GM18951 (cell line): Measurements from ENCODE around the gene VKORC1.

Source experiments
- POLR2A ChIP-seq: IDR thresholded peaks from 4 replicates; pipeline ENCODE4 v1.6.1; 2011; ENCODE audit warnings: mild to moderate bottlenecking; ENCODE audit not compliant: insufficient read length, insufficient read depth; ENCODE audit errors: extremely low read depth
- in situ Hi-C: fragments of 300-500 bp; cut with MboI; formaldehyde crosslinking; loops from one replicate; pipeline ENCODE4 v1.12.0; 2022; ENCODE audit warnings: low sequenced_read_pairs, mixed read lengths, inconsistent platforms; ENCODE audit not compliant: unreplicated experiment

Gene VKORC1

DNA sequence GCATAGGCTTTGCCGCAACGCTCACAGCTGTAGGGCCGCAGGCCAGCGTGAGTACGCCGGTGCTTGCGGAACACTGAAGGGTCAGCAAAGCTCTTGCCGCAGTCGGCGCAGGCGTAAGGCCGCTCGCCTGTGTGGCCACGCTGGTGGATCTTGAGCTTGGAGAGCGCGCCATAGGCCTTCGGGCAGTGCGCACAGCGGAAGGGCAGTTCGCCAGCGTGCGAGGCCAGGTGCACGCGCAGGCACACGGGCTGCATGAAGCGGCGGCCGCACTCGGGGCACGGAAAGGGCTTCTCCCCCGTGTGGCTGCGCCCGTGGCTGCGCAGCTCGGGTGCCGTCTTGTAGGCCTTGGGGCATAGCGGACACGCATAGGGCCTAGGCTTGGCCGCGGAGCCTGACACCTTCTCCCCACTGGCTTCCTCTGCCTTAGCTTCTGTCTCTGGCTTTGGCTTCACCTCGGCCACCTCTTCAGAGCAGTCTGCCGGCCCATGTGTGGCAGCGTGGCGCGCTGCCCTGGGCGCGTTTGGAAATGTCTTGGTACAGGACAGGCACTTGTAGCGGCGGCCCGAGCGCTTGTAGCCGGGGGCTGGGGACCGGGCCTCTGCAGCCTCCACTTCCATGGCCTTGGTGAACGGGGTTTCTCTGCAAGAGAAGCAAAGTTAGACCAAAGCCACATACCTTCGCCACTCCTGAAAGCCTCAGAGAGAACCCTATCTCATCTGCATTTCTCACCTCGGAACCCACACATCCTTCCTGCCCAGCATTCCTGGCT, 30.6 kb downstream of the VKORC1 start:
- in situ Hi-C loops, result no loop called here

GRCh38 chr16:31063495-31063842, 31.1 kb downstream of the VKORC1 start:
- TF ChIP-seq POLR2A, result no peak
- in situ Hi-C loops, result no loop called here

More for the DNA sequence above, 30.6 kb downstream of the VKORC1 start:
- no peak for TF ChIP-seq POLR2A

- in situ Hi-C loops, result no loop called here
- no peak for TF ChIP-seq POLR2A
These were observed 32.7 kb downstream of the VKORC1 start for GRCh38 chr16:31061813-31062440.

DNA sequence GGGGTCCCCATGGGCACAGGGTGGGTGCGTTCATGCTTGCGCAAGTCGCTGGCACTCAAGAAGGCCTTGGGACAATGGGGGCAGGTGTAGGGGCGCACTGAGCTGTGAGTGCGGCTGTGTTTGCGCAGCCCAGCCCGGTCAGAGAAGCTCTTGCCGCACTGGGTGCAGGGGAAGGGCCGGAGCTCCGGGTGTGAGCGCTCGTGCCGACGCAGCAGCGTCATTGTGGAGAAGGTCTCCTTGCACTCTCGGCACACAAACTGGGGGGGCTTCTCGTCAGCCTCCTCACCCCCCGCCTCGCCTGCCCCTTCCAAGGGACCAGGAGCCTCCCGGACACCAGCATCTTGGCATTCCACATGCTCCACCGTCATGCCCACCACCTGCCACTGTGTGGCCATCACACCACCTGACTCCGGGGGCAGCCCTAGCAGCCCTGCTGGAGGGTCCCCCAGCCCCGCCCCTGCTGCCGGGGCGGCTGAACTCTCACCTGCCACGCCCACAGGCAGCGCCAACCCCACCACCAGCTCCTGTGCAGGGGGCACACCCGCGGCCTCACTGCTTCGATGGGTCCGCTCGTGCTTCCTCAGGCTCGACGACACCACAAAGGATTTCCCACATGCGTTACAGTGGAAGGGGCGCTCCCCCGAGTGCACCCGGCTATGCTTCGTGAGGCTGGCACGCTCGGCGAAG, 33.3 kb downstream of the VKORC1 start:
- in situ Hi-C loops, result no loop called here
- TF ChIP-seq POLR2A, result no peak

DNA sequence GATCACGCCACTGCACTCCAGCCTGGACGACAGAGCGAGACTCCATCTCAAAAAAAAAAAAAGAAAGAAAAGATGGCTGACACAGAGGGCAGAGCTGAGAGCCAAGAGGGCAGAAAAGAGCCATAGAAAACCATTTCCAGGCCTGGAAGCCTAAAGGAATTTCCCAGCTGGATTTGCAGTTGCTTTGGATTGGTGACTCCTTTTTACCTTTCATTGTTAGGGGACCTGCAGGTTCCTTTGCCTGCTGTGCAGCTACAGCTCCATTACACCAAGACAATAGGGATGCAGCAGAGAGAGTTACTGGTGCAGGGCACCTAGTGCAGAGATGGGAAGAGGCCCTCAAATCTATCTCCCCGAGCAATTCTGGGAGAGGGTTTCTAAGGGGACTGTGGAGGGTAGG, 39.0 kb downstream of the VKORC1 start:
- no peak for TF ChIP-seq POLR2A
- in situ Hi-C loops, result no loop called here

DNA sequence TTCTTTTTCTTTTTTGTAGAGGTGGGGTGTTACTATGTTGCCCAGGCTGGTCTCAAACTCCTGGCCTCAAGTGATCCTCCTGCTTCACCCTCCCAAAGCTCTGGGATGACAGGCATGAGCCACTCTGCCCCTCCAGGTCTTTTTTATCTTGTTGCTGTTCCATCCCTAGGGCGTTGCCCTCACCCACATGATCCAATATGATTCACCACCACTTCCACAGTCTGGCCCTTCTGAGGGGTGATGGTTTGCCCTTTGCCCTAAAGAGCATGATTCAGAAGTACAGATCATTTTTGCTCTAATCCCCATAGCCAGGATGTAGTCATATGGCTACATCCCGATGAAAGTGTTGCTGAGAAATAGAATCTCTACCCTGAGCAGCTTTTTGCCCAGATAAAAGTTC, 42.5 kb downstream of the VKORC1 start:
- TF ChIP-seq POLR2A, result no peak
- in situ Hi-C loops, result no loop called here

- TF ChIP-seq POLR2A, result no peak
- in situ Hi-C loops, result no loop called here
These were observed 44.1 kb downstream of the VKORC1 start for GRCh38 chr16:31050280-31051030.

GRCh38 chr16:31043898-31044481, 50.6 kb downstream of the VKORC1 start:
- no peak for TF ChIP-seq POLR2A
- in situ Hi-C loops, result no loop called here

DNA sequence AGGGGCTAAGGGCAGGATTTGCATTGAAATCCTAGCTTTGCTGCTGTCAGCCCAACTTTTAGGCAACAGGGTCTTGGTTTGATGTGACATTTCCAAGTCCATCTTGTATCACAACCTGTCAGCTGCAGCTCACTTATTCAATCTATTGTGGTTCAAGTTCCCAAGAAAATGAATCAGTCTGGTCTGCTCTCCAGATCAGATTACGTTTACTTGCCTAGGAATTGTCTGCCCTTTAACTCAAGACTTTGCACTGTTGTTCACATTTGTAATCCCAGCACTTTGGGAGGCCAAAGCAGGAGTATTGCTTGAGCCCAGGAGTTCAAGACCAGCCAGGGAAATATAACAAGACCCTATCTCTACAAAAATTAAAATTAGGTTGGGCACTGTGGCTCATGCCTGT, 51.2 kb downstream of the VKORC1 start:
- in situ Hi-C loops, result no loop called here
- TF ChIP-seq POLR2A, result no peak

GRCh38 chr16:31042866-31043265, 51.7 kb downstream of the VKORC1 start:
- in situ Hi-C loops, result no loop called here
- TF ChIP-seq POLR2A, result no peak
